Measurements from ENCODE around the gene CHAF1A.
A peak's percentile ranks its signal among the peaks of the same experiment; 100 is the strongest.

Gene CHAF1A

GRCh38 chr19:4402171-4403004 lies at the start of gene CHAF1A:
Gene CHAF1A, plus strand, starts transcription at chr19:4402640. Its CDS starts 123 bp downstream, at chr19:4402763.
- peak; percentile 99 for DNase-seq
- Mint-ChIP-seq H3K36me3 (ENCODE audit: low read depth) (peaks cover 17% of the 10 kb centered on the region), H3K9me3 (no peaks in the 10 kb centered on the region), H3K27ac (peak within 1 kb of the TSS; percentile 95), H3K4me3 (peak within 1 kb of the TSS; percentile 90), H3K4me1 (peaks cover 69% of the 10 kb centered on the region), H3K27me3 (ENCODE audit: low read depth, poor library complexity) (no peaks in the 10 kb centered on the region)
- no peak for TF ChIP-seq CTCF (IDR thresholded peaks at IDR 0.05)

- no peak overlapping the region for H3K27ac Mint-ChIP-seq
- peak; percentile 83 for DNase-seq
Measured at GRCh38 chr19:4352701-4353121, 49.7 kb upstream of the CHAF1A start.

GRCh38 chr19:4354282-4354681 lies 48.2 kb upstream of the CHAF1A start:
- no peak for TF ChIP-seq CTCF (IDR thresholded peaks at IDR 0.05)
- Mint-ChIP-seq H3K36me3 (ENCODE audit: low read depth) (peaks cover 20% of the 10 kb centered on the region), H3K27me3 (ENCODE audit: low read depth, poor library complexity) (no peaks in the 10 kb centered on the region), H3K9me3 (no peaks in the 10 kb centered on the region), H3K4me1 (peaks cover 5% of the 10 kb centered on the region), H3K4me3 (no peak overlapping the region), H3K27ac (peak overlapping the region; percentile 83)
- no peak for DNase-seq

More at GRCh38 chr19:4352701-4353121, 49.7 kb upstream of the CHAF1A start:
- Mint-ChIP-seq H3K4me1 (peaks cover 5% of the 10 kb centered on the region), H3K27me3 (ENCODE audit: low read depth, poor library complexity) (no peaks in the 10 kb centered on the region), H3K36me3 (ENCODE audit: low read depth) (peaks cover 29% of the 10 kb centered on the region), H3K4me3 (no peak overlapping the region), H3K9me3 (no peaks in the 10 kb centered on the region)
- TF ChIP-seq CTCF (IDR thresholded peaks at IDR 0.05), result peak; percentile 97

GRCh38 chr19:4354897-4355296 lies 47.5 kb upstream of the CHAF1A start:
- Mint-ChIP-seq H3K36me3 (ENCODE audit: low read depth) (peaks cover 14% of the 10 kb centered on the region), H3K27ac (no peak overlapping the region), H3K4me1 (peaks cover 5% of the 10 kb centered on the region), H3K4me3 (no peak overlapping the region), H3K9me3 (no peaks in the 10 kb centered on the region), H3K27me3 (ENCODE audit: low read depth, poor library complexity) (no peaks in the 10 kb centered on the region)
- no peak for TF ChIP-seq CTCF (IDR thresholded peaks at IDR 0.05)
- no peak for DNase-seq

- peaks cover 16% of the 10 kb centered on the region for H3K4me1 Mint-ChIP-seq
- DNase-seq, result no peak
- no peak overlapping the region for H3K4me3 Mint-ChIP-seq
- H3K27ac Mint-ChIP-seq, result no peak overlapping the region
- peaks cover 5% of the 10 kb centered on the region for H3K36me3 Mint-ChIP-seq (ENCODE audit: low read depth)
- no peak for TF ChIP-seq CTCF (IDR thresholded peaks at IDR 0.05)
- no peaks in the 10 kb centered on the region for H3K9me3 Mint-ChIP-seq
- no peaks in the 10 kb centered on the region for H3K27me3 Mint-ChIP-seq (ENCODE audit: low read depth, poor library complexity)
Measured at GRCh38 chr19:4357095-4357797, 45.2 kb upstream of the CHAF1A start.
